Measurements from ENCODE around the gene PTPN14.

The PTPN14 gene

DNA sequence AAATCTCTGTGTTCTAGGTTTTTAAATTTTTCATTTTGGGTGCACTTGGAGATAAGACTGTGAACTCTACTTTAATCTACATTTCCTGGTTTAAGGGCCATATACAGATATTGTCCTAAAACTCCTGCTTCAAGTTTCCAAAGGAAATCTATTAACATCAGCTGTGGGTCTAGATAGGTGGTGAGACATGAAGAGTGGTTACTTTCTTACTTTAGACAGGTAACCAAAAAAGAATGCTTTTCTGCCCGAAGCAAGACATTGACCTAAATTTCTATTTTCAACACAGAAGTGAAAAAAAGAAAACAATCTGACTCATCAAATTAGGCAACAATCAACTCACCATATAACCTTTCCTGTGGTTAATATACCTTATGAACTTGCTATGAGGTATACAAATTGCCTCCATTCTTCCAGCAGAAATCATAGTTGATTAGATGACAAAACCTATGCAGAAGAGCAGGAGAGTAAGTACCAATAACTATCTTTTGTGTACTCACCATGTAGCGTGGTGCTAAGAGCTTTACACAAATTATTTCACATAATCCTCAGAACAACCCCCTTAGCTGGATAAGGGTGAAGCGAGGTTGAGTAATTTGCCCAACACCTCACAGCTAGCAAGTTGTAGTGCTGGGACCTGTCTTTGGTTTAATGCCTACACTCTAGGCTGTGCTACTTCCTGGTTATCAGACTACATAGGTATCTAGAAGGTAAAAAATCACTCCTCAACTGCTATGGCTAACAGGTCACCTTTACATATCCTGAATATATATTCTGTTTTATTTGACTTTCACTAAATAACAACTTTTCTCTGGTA, 23.4 kb upstream of the PTPN14 start:
- H3K36me3 Mint-ChIP-seq (ENCODE audit: low read depth) = peaks cover 9% of the 10 kb centered on the region
- no peak for DNase-seq
- no peak overlapping the region for H3K4me3 Mint-ChIP-seq
- no peaks in the 10 kb centered on the region for H3K4me1 Mint-ChIP-seq (ENCODE audit: low read depth)
- H3K27me3 Mint-ChIP-seq = peaks cover 7% of the 10 kb centered on the region
- H3K9me3 Mint-ChIP-seq = peaks cover 23% of the 10 kb centered on the region
- no peak overlapping the region for H3K27ac Mint-ChIP-seq

DNA sequence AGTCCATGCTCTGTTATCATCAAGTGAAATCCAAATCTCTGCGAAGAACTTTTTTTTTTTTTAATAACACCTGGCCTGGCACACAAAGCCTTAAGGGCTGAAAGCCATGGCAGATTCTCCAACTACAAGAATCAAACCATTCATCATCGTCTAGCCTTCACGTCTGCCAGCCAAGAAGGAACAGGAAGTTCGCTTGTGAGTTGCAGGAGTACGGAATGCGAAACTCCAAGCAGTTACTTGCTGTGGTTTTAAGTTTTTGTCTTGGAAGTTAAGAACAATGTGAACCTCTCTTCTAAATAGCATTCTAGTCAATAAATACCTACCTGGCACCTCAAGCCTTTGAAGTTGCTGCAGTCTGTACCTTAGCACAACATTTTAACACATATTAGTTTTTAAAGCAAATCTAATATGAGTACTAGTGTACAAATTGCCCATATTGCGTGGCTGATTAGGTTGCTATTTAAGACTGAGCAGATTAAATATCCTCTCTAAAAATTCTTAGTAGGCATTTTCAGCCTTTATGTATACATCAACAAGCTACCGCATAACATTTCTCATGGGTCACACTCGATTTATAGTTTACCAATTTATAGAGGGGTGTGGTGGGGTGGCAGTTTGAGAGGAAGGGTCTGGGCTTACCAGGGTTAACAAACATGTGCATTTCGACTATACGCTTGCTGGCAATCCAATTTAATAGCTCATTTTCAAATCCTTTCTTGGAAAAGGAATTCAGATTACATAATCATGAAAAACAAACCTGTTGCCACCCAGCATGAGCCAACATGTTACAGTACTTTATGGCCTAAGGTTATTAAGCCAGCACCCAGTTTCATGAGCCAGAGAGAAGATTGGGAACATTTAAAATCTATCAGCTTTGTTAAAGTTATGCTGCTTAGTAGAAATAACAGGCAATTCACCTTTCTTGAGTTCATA, 22.2 kb upstream of the PTPN14 start:
- Mint-ChIP-seq H3K4me1 (ENCODE audit: low read depth) (no peaks in the 10 kb centered on the region), H3K27ac (no peak overlapping the region), H3K27me3 (peaks cover 10% of the 10 kb centered on the region), H3K9me3 (peaks cover 23% of the 10 kb centered on the region), H3K4me3 (no peak overlapping the region), H3K36me3 (ENCODE audit: low read depth) (peaks cover 9% of the 10 kb centered on the region)
- no peak for DNase-seq

DNA sequence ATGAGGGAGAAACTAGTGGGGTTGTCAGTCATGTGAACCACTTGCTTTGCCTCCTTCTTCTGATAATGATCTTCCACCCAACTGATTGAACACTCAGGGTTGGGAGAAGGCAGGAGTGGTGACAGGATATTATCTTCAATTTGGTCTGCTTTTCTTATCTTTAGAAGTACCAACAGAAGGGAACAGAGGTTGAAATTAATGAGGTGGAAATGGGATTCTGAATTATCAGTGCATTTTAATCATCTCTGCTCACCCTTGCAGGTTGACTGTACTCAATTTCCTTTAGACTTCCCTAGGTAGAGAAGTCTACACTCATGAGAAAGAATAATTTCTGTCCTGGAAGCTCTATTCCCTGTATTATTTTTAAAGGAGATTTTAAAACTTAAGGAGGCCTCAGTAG, 19.9 kb upstream of the PTPN14 start:
- Mint-ChIP-seq H3K4me1 (ENCODE audit: low read depth) (peaks cover 9% of the 10 kb centered on the region), H3K27ac (no peak overlapping the region), H3K9me3 (peaks cover 6% of the 10 kb centered on the region), H3K27me3 (peaks cover 8% of the 10 kb centered on the region), H3K4me3 (no peak overlapping the region), H3K36me3 (ENCODE audit: low read depth) (peaks cover 3% of the 10 kb centered on the region)
- no peak for DNase-seq

DNA sequence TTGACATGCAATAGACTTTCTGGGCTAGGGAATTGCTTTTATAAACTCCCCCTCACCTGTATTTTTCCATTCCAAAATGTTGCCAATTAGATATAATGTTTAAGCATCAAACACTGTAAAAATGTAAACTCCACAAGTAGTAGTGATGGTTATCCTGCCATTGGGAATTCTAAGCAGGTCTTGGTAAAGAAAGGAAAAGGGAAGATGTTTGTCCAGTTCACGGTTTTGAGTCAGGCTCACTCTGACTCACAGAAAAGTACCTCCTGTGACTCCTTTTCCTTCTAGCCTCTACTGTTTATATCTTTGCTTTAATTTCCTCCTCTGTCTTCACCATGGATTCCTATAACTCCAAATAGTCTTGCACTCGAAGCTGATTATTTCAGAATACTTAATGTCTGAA, 19.0 kb upstream of the PTPN14 start:
- H3K27ac Mint-ChIP-seq = no peak overlapping the region
- no peaks in the 10 kb centered on the region for H3K9me3 Mint-ChIP-seq
- no peak overlapping the region for H3K4me3 Mint-ChIP-seq
- peaks cover 8% of the 10 kb centered on the region for H3K27me3 Mint-ChIP-seq
- peaks cover 9% of the 10 kb centered on the region for H3K4me1 Mint-ChIP-seq (ENCODE audit: low read depth)
- no peak for DNase-seq
- H3K36me3 Mint-ChIP-seq (ENCODE audit: low read depth) = no peaks in the 10 kb centered on the region

DNA sequence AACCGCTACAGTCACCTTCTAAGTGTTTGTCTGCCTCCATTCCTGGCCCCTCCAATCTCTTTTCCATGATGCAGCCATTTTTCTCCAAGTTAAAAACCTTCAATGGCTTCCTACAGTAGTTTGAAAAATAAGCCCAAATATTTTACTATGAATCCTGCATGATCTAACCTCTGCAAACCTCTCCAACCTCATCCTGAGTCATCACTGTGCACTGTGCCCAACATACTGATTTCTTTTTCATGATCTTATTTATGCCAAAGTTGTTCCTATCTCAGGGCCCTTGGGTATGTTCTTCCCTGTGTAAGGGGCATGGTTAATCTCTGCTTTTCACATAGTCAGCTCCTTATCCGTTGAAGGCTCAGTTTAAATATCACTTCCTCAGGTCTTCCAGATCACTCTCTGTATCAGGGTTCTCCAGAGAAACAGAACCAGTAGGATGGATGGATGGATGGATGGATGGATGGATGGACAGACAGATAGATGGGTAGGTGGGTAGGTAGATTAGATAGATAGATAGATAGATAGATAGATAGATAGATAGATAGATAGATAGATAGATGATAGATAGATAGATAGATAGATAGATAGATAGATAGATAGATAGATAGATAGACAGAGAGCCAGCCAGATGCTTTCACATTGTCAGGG, 18.1 kb upstream of the PTPN14 start:
- no peaks in the 10 kb centered on the region for H3K36me3 Mint-ChIP-seq (ENCODE audit: low read depth)
- no peaks in the 10 kb centered on the region for H3K9me3 Mint-ChIP-seq
- no peak for DNase-seq
- H3K4me1 Mint-ChIP-seq (ENCODE audit: low read depth) = peaks cover 9% of the 10 kb centered on the region
- H3K4me3 Mint-ChIP-seq = no peak overlapping the region
- no peak overlapping the region for H3K27ac Mint-ChIP-seq
- H3K27me3 Mint-ChIP-seq = peaks cover 12% of the 10 kb centered on the region

DNA sequence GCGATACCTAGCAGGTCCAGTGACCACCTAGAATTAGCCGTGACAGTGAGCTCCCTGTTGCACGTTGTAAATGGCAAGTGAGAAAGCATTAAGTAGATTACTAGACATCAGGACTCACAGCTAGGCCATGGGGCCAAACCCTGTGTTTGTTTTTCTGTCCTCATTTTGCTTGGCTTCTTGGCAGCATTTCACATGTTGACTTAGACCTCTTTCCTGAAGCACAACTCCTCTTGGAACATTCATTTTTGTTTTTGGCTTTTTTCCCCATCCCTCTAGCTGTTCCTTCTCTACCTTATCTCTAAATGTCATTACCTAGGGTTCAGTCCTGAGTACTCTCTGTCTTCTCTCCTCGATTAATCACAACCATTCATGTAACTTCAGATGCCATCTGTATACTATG, 16.9 kb upstream of the PTPN14 start:
- no peak overlapping the region for H3K27ac Mint-ChIP-seq
- H3K36me3 Mint-ChIP-seq (ENCODE audit: low read depth) = no peaks in the 10 kb centered on the region
- no peaks in the 10 kb centered on the region for H3K9me3 Mint-ChIP-seq
- peaks cover 9% of the 10 kb centered on the region for H3K4me1 Mint-ChIP-seq (ENCODE audit: low read depth)
- peaks cover 12% of the 10 kb centered on the region for H3K27me3 Mint-ChIP-seq
- no peak for DNase-seq
- H3K4me3 Mint-ChIP-seq = no peak overlapping the region

DNA sequence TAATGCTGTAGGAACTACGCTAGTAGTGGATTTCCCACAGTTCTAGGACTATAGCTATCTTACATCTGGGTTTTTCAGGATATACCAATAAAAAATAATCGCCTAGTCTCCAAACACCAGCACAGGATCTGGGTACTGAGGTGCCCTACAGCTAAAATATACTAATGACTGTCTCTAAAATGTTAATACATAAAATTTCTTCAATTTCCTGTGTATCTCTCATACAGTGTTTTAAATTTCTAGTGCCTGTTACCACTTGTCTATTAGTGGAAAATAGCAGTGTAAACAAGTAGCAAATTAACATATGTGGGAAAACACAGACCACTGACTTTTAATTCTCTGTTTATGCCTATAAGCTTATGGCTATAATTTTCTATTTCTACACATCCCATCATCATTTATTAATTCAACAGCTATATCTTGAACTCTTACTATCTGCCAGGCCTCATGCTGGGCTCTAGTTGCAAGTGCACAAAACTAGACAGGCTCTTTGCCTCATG, 16.1 kb upstream of the PTPN14 start:
- H3K27ac Mint-ChIP-seq = no peak overlapping the region
- DNase-seq = no peak

DNA sequence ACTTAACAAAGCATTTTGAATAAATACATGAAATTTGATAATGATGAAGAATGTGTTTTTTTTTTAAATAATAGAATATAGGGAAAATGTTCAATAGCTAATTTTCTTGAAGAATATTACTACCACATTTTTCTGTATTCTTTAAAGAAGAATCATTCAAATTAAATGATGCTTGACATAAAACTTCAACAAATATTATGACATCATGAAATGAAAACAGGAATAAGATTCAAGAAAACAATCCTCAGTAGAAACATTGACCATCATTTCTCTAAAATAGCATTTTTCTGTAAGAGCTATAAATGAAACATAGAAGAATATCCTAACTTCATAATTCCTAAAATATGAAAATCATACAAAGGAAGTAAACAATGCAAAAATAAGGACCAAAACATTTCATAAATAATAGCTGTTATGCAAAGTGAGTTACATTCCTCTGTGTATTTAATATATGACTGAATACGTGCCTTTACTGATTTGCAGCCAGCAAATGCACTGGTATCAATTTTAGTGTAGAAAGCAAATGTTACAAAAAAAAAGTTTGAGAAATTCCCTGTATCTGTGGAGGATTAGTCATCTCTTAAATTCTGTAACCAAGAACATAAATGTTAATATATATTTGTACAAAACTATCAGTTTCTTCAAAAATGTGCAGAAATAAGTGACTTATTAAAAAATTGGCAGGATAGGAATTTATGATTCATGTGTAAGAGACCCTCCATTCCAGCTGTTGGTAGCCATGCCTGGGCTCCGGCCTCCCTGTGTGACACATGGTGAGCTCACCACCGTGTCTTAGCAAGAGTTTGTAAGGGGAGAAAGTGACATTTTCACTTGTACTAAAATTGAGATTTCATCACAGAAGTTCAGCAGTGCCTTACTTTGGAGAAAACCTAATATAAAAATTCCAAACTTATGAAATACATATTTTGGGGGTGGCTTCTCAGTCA, 15.0 kb upstream of the PTPN14 start:
- DNase-seq = no peak
- peaks cover 24% of the 10 kb centered on the region for H3K27me3 Mint-ChIP-seq
- H3K9me3 Mint-ChIP-seq = no peaks in the 10 kb centered on the region
- no peak overlapping the region for H3K4me3 Mint-ChIP-seq
- H3K27ac Mint-ChIP-seq = peak overlapping the region; percentile 39
- H3K4me1 Mint-ChIP-seq (ENCODE audit: low read depth) = peaks cover 10% of the 10 kb centered on the region
- H3K36me3 Mint-ChIP-seq (ENCODE audit: low read depth) = no peaks in the 10 kb centered on the region

More for the DNA sequence above, 16.1 kb upstream of the PTPN14 start:
- Mint-ChIP-seq H3K27me3 (peaks cover 14% of the 10 kb centered on the region), H3K4me3 (no peak overlapping the region), H3K9me3 (no peaks in the 10 kb centered on the region), H3K4me1 (ENCODE audit: low read depth) (peaks cover 10% of the 10 kb centered on the region), H3K36me3 (ENCODE audit: low read depth) (no peaks in the 10 kb centered on the region)

DNA sequence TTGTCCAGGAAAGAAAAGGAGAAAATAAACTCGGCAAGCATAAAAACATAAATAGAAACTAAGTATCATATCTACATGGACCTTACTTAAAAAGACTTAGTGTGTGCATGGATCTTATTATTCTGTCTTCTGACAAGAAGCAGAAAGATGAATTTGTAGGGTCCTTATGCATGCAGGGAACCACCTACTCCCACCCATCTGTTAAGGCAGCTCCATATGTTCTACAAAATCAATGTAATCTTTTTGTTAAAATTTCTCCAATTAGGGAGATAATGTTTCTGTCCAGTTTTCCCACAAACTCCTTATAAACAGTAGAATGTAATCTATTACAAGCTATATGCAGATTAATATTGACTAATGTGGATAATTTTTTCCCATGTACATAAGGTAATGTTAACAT, 13.9 kb upstream of the PTPN14 start:
- peaks cover 10% of the 10 kb centered on the region for H3K4me1 Mint-ChIP-seq (ENCODE audit: low read depth)
- H3K4me3 Mint-ChIP-seq = no peak overlapping the region
- no peak for DNase-seq
- H3K9me3 Mint-ChIP-seq = no peaks in the 10 kb centered on the region
- peaks cover 30% of the 10 kb centered on the region for H3K27me3 Mint-ChIP-seq
- H3K27ac Mint-ChIP-seq = no peak overlapping the region
- no peaks in the 10 kb centered on the region for H3K36me3 Mint-ChIP-seq (ENCODE audit: low read depth)

DNA sequence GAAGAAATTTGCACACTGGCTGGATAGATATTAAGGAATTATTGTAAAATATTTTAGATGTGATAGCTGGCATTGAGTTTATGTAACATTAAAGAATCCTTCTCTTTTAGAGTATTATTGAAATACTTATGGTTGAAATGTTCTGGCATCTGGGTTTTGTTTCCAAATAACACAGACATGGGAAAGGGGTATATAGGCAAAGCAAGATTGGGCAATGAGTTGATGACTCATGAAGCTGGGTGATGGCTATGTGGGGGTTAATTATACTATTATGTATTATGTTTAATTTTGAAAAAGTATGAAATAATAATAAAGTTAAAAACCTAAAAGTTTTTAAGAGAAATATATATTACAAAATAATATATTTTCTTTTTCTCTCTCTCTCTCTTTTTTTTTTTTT, 12.5 kb upstream of the PTPN14 start:
- DNase-seq = no peak
- Mint-ChIP-seq H3K4me1 (ENCODE audit: low read depth) (peaks cover 10% of the 10 kb centered on the region), H3K27me3 (peaks cover 35% of the 10 kb centered on the region)

DNA sequence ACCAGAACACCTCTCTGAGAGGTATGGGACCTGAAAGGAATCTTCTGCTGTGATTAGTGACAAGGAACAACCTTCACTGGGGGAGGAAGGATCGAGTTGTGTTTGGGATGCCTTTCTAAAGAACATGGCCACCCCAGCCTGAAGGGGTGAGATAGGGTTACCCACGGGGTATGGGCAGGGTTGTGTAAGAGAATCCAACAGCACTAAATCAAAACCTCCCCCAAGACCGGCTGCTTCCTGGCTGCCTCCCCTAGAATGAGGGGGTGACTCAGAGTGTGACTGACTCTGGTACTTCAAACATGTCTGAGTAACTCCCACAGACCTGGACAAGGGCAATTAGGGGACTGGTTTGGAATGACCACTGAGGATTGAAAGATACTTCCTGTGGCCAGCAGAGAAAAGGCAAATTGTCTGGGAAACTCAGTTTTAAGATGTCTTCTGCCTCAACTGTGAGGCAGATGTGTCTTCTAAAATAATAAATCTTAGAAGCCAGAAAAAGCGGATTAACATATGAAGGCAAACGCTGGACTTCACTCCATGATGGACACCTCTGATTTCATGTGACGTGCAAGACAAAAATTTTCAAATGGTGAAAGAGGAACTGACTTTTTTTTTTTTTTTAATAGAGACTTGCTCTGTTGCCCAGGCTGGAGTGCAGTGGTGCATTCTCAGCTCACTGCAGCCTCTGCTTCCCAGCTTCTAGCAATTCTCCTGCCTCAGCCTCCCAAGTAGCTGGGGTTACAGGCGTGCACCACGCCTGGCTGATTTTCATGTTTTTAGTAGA, 6.7 kb upstream of the PTPN14 start:
- Mint-ChIP-seq H3K27ac (no peak overlapping the region), H3K9me3 (no peaks in the 10 kb centered on the region), H3K4me1 (ENCODE audit: low read depth) (peaks cover 1% of the 10 kb centered on the region), H3K4me3 (no peak overlapping the region), H3K27me3 (peaks cover 49% of the 10 kb centered on the region), H3K36me3 (ENCODE audit: low read depth) (no peaks in the 10 kb centered on the region)
- DNase-seq = no peak

More for the DNA sequence above, 12.5 kb upstream of the PTPN14 start:
- no peak overlapping the region for H3K27ac Mint-ChIP-seq
- H3K36me3 Mint-ChIP-seq (ENCODE audit: low read depth) = no peaks in the 10 kb centered on the region
- H3K4me3 Mint-ChIP-seq = no peak overlapping the region
- H3K9me3 Mint-ChIP-seq = no peaks in the 10 kb centered on the region

DNA sequence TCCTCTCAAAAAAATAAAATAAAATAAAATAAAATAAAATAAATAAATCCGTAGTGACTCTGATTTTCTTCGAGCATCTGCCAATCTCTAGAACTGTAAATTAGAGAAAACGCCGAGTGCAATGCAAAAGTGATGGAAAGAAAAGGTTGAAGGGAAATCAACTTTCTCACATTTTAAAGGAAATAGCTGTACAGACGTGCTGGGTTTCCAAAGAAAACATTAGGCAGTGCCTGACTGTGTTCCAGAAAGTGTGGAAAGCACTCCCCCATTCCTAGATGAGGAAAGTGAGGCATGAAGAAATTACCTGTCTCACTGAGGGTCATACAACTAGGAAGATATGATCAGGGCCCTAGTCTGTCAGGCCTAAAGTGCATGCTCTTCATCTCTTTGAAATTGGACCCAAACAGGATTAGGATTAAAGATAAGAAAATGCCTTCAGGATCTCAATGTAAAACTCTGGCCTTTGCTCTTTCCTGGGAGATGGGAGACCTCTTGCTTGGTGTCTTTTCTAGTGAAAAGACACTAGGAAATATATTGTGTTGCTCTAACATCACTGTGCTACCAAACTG, 1.8 kb upstream of the PTPN14 start:
- H3K4me3 Mint-ChIP-seq = no peak overlapping the region
- no peaks in the 10 kb centered on the region for H3K36me3 Mint-ChIP-seq (ENCODE audit: low read depth)
- peaks cover 63% of the 10 kb centered on the region for H3K27me3 Mint-ChIP-seq
- H3K27ac Mint-ChIP-seq = no peak overlapping the region
- peaks cover 7% of the 10 kb centered on the region for H3K4me1 Mint-ChIP-seq (ENCODE audit: low read depth)
- H3K9me3 Mint-ChIP-seq = no peaks in the 10 kb centered on the region
- no peak for DNase-seq

DNA sequence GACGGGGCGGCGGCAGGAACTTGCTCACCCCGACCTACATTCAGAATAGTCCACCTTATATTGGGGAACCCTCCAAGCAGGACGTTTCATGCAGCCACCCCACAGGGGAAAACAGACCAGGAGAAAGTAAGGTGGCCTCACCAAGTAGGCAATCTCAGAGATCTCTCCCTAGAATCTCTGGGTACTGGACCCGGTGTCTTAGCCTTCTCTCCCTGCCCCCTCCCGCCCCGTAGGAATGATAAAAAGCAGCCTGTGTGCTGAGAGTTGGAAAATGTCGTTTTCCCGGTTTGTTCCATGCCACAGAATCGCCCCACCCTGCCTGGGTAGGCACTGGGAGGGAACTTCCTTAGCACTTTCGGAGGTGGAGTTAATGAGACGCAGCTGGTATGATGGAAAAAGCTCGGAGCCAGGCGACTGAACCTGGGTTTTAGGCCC, 789 bp upstream of the PTPN14 start:
- Mint-ChIP-seq H3K27me3 (peaks cover 67% of the 10 kb centered on the region), H3K4me3 (peak overlapping the region; percentile 75), H3K27ac (no peak overlapping the region), H3K9me3 (no peaks in the 10 kb centered on the region), H3K36me3 (ENCODE audit: low read depth) (no peaks in the 10 kb centered on the region), H3K4me1 (ENCODE audit: low read depth) (peaks cover 7% of the 10 kb centered on the region)
- DNase-seq = no peak
